Prostate gland (tissue), 2 donors: ENCODE results near the gene PKLR. TPM values are rescaled to one million over a fixed set of nuclear protein-coding genes. Genes with fewer than 3 reads are reported as not detected.

Source experiments
- DNase-seq: peaks from one replicate; pipeline ENCODE4 v3.0.0-alpha.2; 2019; ENCODE audit warnings: low spot score
- H3K27ac ChIP-seq, 2 donors: fragments of 200-600 bp; sonication (generic); 2 replicates each; pipeline ENCODE4 v1.5.1; 2017 to 2019
- H3K27me3 ChIP-seq: fragments of 200-600 bp; sonication (generic); replicated peaks from 2 replicates; pipeline ENCODE4 v1.5.1; 2019; ENCODE audit not compliant: insufficient read depth
- H3K36me3 ChIP-seq, 2 donors: fragments of 200-600 bp; sonication (generic); 1 replicate in 1 of 2; 2 replicates in 1 of 2; pipeline versions ENCODE4 v1.5.1 to v1.8.1; 2017 to 2019
- H3K4me1 ChIP-seq: fragments of 200-600 bp; sonication (generic); replicated peaks from 2 replicates; pipeline ENCODE4 v1.5.1; 2019
- H3K4me3 ChIP-seq, 2 donors: fragments of 200-600 bp; sonication (generic); 2 replicates each; pipeline ENCODE4 v1.5.1; 2017 to 2019
- H3K9me3 ChIP-seq: fragments of 200-600 bp; sonication (generic); 2 replicates; pipeline ENCODE4 v1.5.1; 2017
- CTCF ChIP-seq, 4 experiments: fragments of 200-600 bp in 2 of 4; fragments of 450-650 bp in 2 of 4; sonication (generic) in 2 of 4; IDR thresholded peaks; 1 replicate in 3 of 4; 2 replicates in 1 of 4; pipeline ENCODE4 v1.5.1; 2016 to 2019; ENCODE audit warnings: antibody characterized with exemption in 4 of 4, mild to moderate bottlenecking in 2 of 4, moderate library complexity in 2 of 4
- POLR2A ChIP-seq: fragments of 450-650 bp; IDR thresholded peaks from one replicate; pipeline ENCODE4 v1.6.1; 2016; ENCODE audit warnings: antibody characterized with exemption, mild to moderate bottlenecking
- POLR2AphosphoS5 ChIP-seq: sonication (generic); formaldehyde crosslinking; IDR thresholded peaks from one replicate; pipeline ENCODE4 v1.6.1; 2017; ENCODE audit warnings: antibody characterized with exemption
- WGBS: methylation state at CpG from one replicate; pipeline ENCODE4 v1.1.5; 2018; 5-methylcytosine and 5-hydroxymethylcytosine counted together
- intact Hi-C: fragments of 100-400 bp; cut with DNase I; formaldehyde crosslinking; loops from one replicate; pipeline ENCODE4 v1.14.2; 2022
- total RNA-seq, 2 donors: library from RNA; depleted of rRNA; stranded (reverse); fragments of >200 nt; gene quantifications; one replicate each; pipeline ENCODE4 v1.1.0, GENCODE V29; 2016

Gene PKLR
- total RNA-seq, 2 donors from 2014 or later = not detected

- Histone ChIP-seq H3K27me3 (no peaks in the 10 kb centered on the region), H3K4me3 (no peak overlapping the region), H3K4me1 (no peaks in the 10 kb centered on the region), H3K27ac (no peak overlapping the region), H3K36me3 (no peaks in the 10 kb centered on the region), H3K9me3 (no peaks in the 10 kb centered on the region)
- 84% methylated on average over 4 of the region's 4 CpGs for WGBS
- intact Hi-C loops = no loop called here
- DNase-seq = no peak
- TF ChIP-seq CTCF (IDR thresholded peaks at IDR 0.05) = no peak
- no peak for TF ChIP-seq POLR2A
- TF ChIP-seq POLR2AphosphoS5 = no peak
Measured at GRCh38 chr1:155327981-155328380, 26.7 kb upstream of the PKLR start.

GRCh38 chr1:155326631-155327037 is 25.4 kb upstream of the PKLR start:
- Histone ChIP-seq H3K27me3 (no peaks in the 10 kb centered on the region), H3K27ac (no peak overlapping the region), H3K4me3 (no peak overlapping the region), H3K4me1 (peaks cover 2% of the 10 kb centered on the region), H3K36me3 (no peaks in the 10 kb centered on the region), H3K9me3 (no peaks in the 10 kb centered on the region)
- no peak for DNase-seq
- WGBS = 84% methylated on average over 7 of the region's 7 CpGs
- TF ChIP-seq CTCF (IDR thresholded peaks at IDR 0.05) (no peak), POLR2A (no peak), POLR2AphosphoS5 (no peak)
- intact Hi-C loops = no loop called here

GRCh38 chr1:155326020-155326526 is 24.8 kb upstream of the PKLR start:
- 81% methylated on average over 6 of the region's 6 CpGs for WGBS
- intact Hi-C loops = no loop called here
- Histone ChIP-seq H3K4me3 (no peak overlapping the region), H3K27ac (no peak overlapping the region), H3K36me3 (no peaks in the 10 kb centered on the region), H3K9me3 (no peaks in the 10 kb centered on the region), H3K27me3 (no peaks in the 10 kb centered on the region), H3K4me1 (peaks cover 4% of the 10 kb centered on the region)
- no peak for DNase-seq
- TF ChIP-seq POLR2AphosphoS5 (no peak), CTCF (IDR thresholded peaks at IDR 0.05) (no peak), POLR2A (no peak)

GRCh38 chr1:155325603-155325893 is 24.3 kb upstream of the PKLR start:
- TF ChIP-seq POLR2A (no peak), CTCF (IDR thresholded peaks at IDR 0.05) (no peak), POLR2AphosphoS5 (no peak)
- Histone ChIP-seq H3K9me3 (no peaks in the 10 kb centered on the region), H3K36me3 (no peaks in the 10 kb centered on the region), H3K4me1 (peaks cover 4% of the 10 kb centered on the region), H3K4me3 (peak overlapping the region; percentile 86 to 88), H3K27ac (peak overlapping the region; percentile 95 to 97), H3K27me3 (no peaks in the 10 kb centered on the region)
- 30% methylated on average over 6 of the region's 6 CpGs for WGBS
- intact Hi-C loops = loop anchor here (2.0 kb wide), 1 partner anchor 17 kb away; the partner anchor contains the start of gene FDPS
- DNase-seq = no peak
